ENCODE measurements around the gene RAB23.
A peak's percentile ranks its signal among the peaks of the same experiment; 100 is the strongest.

DNA sequence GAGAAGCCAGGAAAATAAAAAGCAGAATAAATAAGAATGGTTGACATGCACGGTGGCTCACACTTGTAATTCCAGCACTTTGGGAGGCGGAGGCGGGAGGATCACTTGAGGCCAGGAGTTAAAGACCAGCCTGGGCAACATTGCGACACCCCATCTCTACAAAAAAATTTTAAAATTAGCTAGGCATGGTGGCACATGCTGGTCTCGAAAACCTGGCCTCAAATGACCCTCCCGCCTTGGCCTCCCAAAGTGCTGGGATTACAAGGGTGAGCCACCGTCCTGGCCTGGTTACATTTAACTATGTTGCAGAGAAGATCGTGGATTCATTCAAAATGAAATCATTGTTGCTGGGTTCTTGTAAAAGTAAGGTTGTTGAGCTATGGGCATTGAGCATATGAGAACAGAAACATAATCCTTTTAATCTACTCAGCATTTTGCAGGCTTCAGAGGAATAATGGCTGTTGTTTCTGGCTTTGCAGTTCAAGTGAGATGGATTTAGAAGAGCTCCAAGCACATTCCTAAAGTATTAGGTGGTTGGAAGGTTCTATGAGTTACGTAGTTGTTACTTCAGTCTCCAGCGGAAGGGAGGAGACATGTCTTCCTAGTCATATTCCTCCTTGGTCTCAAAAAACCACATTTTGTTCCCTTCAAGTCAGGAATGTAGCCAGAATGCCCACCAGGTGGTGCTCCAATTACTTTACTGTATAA, 45.6 kb upstream of the RAB23 start:
- TF ChIP-seq, protein P1, sequence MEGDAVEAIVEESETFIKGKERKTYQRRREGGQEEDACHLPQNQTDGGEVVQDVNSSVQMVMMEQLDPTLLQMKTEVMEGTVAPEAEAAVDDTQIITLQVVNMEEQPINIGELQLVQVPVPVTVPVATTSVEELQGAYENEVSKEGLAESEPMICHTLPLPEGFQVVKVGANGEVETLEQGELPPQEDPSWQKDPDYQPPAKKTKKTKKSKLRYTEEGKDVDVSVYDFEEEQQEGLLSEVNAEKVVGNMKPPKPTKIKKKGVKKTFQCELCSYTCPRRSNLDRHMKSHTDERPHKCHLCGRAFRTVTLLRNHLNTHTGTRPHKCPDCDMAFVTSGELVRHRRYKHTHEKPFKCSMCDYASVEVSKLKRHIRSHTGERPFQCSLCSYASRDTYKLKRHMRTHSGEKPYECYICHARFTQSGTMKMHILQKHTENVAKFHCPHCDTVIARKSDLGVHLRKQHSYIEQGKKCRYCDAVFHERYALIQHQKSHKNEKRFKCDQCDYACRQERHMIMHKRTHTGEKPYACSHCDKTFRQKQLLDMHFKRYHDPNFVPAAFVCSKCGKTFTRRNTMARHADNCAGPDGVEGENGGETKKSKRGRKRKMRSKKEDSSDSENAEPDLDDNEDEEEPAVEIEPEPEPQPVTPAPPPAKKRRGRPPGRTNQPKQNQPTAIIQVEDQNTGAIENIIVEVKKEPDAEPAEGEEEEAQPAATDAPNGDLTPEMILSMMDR (IDR thresholded peaks at IDR 0.05) = peak in 2 of 4 experiments; percentile 23 to 45
- TF ChIP-seq POLR2A (IDR thresholded peaks at IDR 0.05) = no peak

Data from uterus (tissue), 2 donors.